GM18502 (cell line): Measurements from ENCODE around the gene GFI1B.
"Not testable (repeated sequence)": the region's sequence is repeated elsewhere in the genome, so short reads cannot be mapped to it uniquely, and the experiment has no call there.

Experiments
- ATAC-seq: cut with Tn5 transposase; IDR thresholded peaks from one replicate; pipeline ENCODE4 v1.9.1; 2021; ENCODE audit warnings: mild to moderate bottlenecking; ENCODE audit not compliant: unreplicated experiment, poor library complexity

Gene GFI1B

GRCh38 chr9:132965478-132965877 is 13.0 kb upstream of the GFI1B start:
- no peak for ATAC-seq

- ATAC-seq = not testable (repeated sequence)
Measured at GRCh38 chr9:132967908-132968307, 10.6 kb upstream of the GFI1B start.

- ATAC-seq = no peak
Measured at GRCh38 chr9:132969783-132970182, 8.7 kb upstream of the GFI1B start.

- no peak for ATAC-seq
Measured at GRCh38 chr9:132970324-132971062, 8.0 kb upstream of the GFI1B start.

- ATAC-seq = no peak
Measured at GRCh38 chr9:132973166-132973565, 5.3 kb upstream of the GFI1B start.

- no peak for ATAC-seq
Measured at GRCh38 chr9:132973713-132974112, 4.8 kb upstream of the GFI1B start.

- no peak for ATAC-seq
Measured at GRCh38 chr9:132975961-132976360, 2.5 kb upstream of the GFI1B start.

GRCh38 chr9:132976571-132976970 is 1.9 kb upstream of the GFI1B start:
- ATAC-seq = no peak

GRCh38 chr9:132978112-132978450 is 413 bp upstream of the GFI1B start:
- ATAC-seq = no peak

- ATAC-seq = no peak
Measured at GRCh38 chr9:132980157-132980556, 1.7 kb downstream of the GFI1B start.

GRCh38 chr9:132982458-132982857 is 4.0 kb downstream of the GFI1B start:
- ATAC-seq = no peak

- no peak for ATAC-seq
Measured at GRCh38 chr9:132983491-132984201, 5.2 kb downstream of the GFI1B start.

GRCh38 chr9:132984202-132985070 is 5.9 kb downstream of the GFI1B start:
- ATAC-seq = no peak

GRCh38 chr9:132985071-132985350 is 6.5 kb downstream of the GFI1B start:
- ATAC-seq = no peak

GRCh38 chr9:132985489-132985888 is 7.0 kb downstream of the GFI1B start:
- no peak for ATAC-seq

GRCh38 chr9:132986114-132986513 is 7.6 kb downstream of the GFI1B start:
- ATAC-seq = no peak

GRCh38 chr9:132986640-132987620 is 8.4 kb downstream of the GFI1B start:
- no peak for ATAC-seq

GRCh38 chr9:132988244-132989013 is 9.9 kb downstream of the GFI1B start:
- no peak for ATAC-seq

- ATAC-seq = no peak
Measured at GRCh38 chr9:132989014-132989310, 10.5 kb downstream of the GFI1B start.
